GM21786 (cell line): ENCODE measurements around the gene SORCS3.

Experiments
- ATAC-seq: cut with Tn5 transposase; IDR thresholded peaks from one replicate; pipeline ENCODE4 v1.9.1; 2021; ENCODE audit not compliant: unreplicated experiment

SORCS3 gene

GRCh38 chr10:104643303-104643663 lies 2.2 kb downstream of the SORCS3 start:
- no peak for ATAC-seq

GRCh38 chr10:104646146-104646545 lies 5.1 kb downstream of the SORCS3 start:
- no peak for ATAC-seq

GRCh38 chr10:104648421-104648820 lies 7.3 kb downstream of the SORCS3 start:
- ATAC-seq = no peak

- ATAC-seq = no peak
Measured at GRCh38 chr10:104650072-104650471, 9.0 kb downstream of the SORCS3 start.

GRCh38 chr10:104650635-104651331 lies 9.7 kb downstream of the SORCS3 start:
- ATAC-seq = no peak

GRCh38 chr10:104657036-104657435 lies 15.9 kb downstream of the SORCS3 start:
- no peak for ATAC-seq

GRCh38 chr10:104657457-104657856 lies 16.4 kb downstream of the SORCS3 start:
- ATAC-seq = no peak

- no peak for ATAC-seq
Measured at GRCh38 chr10:104658067-104658466, 17.0 kb downstream of the SORCS3 start.

GRCh38 chr10:104659809-104660208 lies 18.7 kb downstream of the SORCS3 start:
- no peak for ATAC-seq

- no peak for ATAC-seq
Measured at GRCh38 chr10:104663076-104663475, 22.0 kb downstream of the SORCS3 start.

GRCh38 chr10:104663563-104663962 lies 22.5 kb downstream of the SORCS3 start:
- no peak for ATAC-seq

- no peak for ATAC-seq
Measured at GRCh38 chr10:104664205-104664604, 23.1 kb downstream of the SORCS3 start.

GRCh38 chr10:104665174-104665573 lies 24.1 kb downstream of the SORCS3 start:
- ATAC-seq = no peak

GRCh38 chr10:104666106-104666505 lies 25.0 kb downstream of the SORCS3 start:
- no peak for ATAC-seq

- ATAC-seq = no peak
Measured at GRCh38 chr10:104676874-104677273, 35.8 kb downstream of the SORCS3 start.

GRCh38 chr10:104678658-104679057 lies 37.6 kb downstream of the SORCS3 start:
- ATAC-seq = no peak

- no peak for ATAC-seq
Measured at GRCh38 chr10:104680467-104681401, 39.6 kb downstream of the SORCS3 start.

- ATAC-seq = no peak
Measured at GRCh38 chr10:104681485-104681884, 40.4 kb downstream of the SORCS3 start.

- no peak for ATAC-seq
Measured at GRCh38 chr10:104683567-104683966, 42.5 kb downstream of the SORCS3 start.

GRCh38 chr10:104686829-104687228 lies 45.7 kb downstream of the SORCS3 start:
- no peak for ATAC-seq

- no peak for ATAC-seq
Measured at GRCh38 chr10:104688251-104689042, 47.4 kb downstream of the SORCS3 start.
